SU-DHL-6 (cell line): ENCODE results near the gene RGS16.

Experiments used
- H2AFZ ChIP-seq: fragments of 200-600 bp; sonication (generic); 2 replicates; pipeline ENCODE4 v1.6.1; 2014; ENCODE audit warnings: low read depth, mild to moderate bottlenecking, moderate library complexity, mixed read lengths, antibody characterized with exemption, low read length; ENCODE audit not compliant: severe bottlenecking
- H3F3A ChIP-seq: fragments of 200-600 bp; shearing (Covaris generic); 2 replicates; pipeline ENCODE4 v1.6.0; 2016; ENCODE audit warnings: antibody characterized with exemption, mild to moderate bottlenecking; ENCODE audit not compliant: insufficient read depth
- H3K27ac ChIP-seq: fragments of 200-600 bp; sonication (generic); 2 replicates; pipeline ENCODE4 v1.5.1; 2016; ENCODE audit warnings: low read depth, mild to moderate bottlenecking, low read length, moderate library complexity, mixed read lengths
- H3K27me3 ChIP-seq: fragments of 200-600 bp; sonication (generic), shearing (Covaris generic); 2 replicates; pipeline ENCODE4 v1.6.0; 2014; ENCODE audit warnings: mild to moderate bottlenecking, low read length
- H3K36me3 ChIP-seq: fragments of 200-600 bp; sonication (generic); 2 replicates; pipeline ENCODE4 v1.6.1; 2014; ENCODE audit warnings: mild to moderate bottlenecking, low read length, mixed read lengths
- H3K4me2 ChIP-seq: fragments of 300-600, 200-600 bp; shearing (Covaris generic), sonication (generic); 2 replicates; pipeline ENCODE4 v1.6.0; 2014; ENCODE audit warnings: low read length, low read depth, mild to moderate bottlenecking; ENCODE audit not compliant: poor library complexity, severe bottlenecking
- H3K4me3 ChIP-seq: fragments of 200-600 bp; sonication (generic); 2 replicates; pipeline ENCODE4 v1.5.1; 2014; ENCODE audit warnings: antibody characterized with exemption, low read length, mild to moderate bottlenecking, mixed read lengths; ENCODE audit not compliant: insufficient read depth, poor library complexity, severe bottlenecking
- H3K79me2 ChIP-seq: fragments of 200-600 bp; sonication (generic); 2 replicates; pipeline ENCODE4 v1.6.1; 2014; ENCODE audit warnings: mild to moderate bottlenecking, low read length, moderate library complexity; ENCODE audit not compliant: insufficient read depth
- H3K9ac ChIP-seq: fragments of 200-600 bp; sonication (generic); 2 replicates; pipeline ENCODE4 v1.7.0; 2014; ENCODE audit warnings: mild to moderate bottlenecking, low read length
- H3K9me2 ChIP-seq: fragments of 200-600 bp; sonication (generic); replicated peaks from 2 replicates; pipeline ENCODE4 v1.6.1; 2014; ENCODE audit warnings: low read length; ENCODE audit not compliant: insufficient read depth
- H3K9me3 ChIP-seq: fragments of 200-600 bp; sonication (generic); 2 replicates; pipeline ENCODE4 v1.6.1; 2014; ENCODE audit warnings: low read length, mixed read lengths; ENCODE audit not compliant: insufficient read depth
- H4K20me1 ChIP-seq: fragments of 200-600 bp; sonication (generic); 2 replicates; pipeline ENCODE4 v1.6.1; 2014; ENCODE audit warnings: low read depth, mild to moderate bottlenecking, antibody characterized with exemption, low read length, moderate library complexity, mixed read lengths
- EZH2phosphoT487 ChIP-seq: fragments of 200-600 bp; sonication (generic), shearing (Covaris generic); conservative IDR thresholded peaks from 2 replicates; pipeline ENCODE4 v1.6.1; 2018; ENCODE audit warnings: mild to moderate bottlenecking, antibody characterized with exemption, low read length, moderate library complexity, mixed read lengths
- TF ChIP-seq, protein P1 (sequence below): fragments of 200-600 bp; sonication (generic); IDR thresholded peaks from one replicate; pipeline ENCODE4 v1.5.1; 2017; ENCODE audit warnings: antibody characterized with exemption, mild to moderate bottlenecking, low read length, moderate library complexity; ENCODE audit not compliant: insufficient read depth, poor library complexity, severe bottlenecking

Gene RGS16

GRCh38 chr1:182622901-182623528 is 18.8 kb upstream of the RGS16 start:
- H4K20me1 ChIP-seq: no peaks in the 10 kb centered on the region
- no peaks in the 10 kb centered on the region for H3K9me3 ChIP-seq
- H3F3A ChIP-seq: no peaks in the 10 kb centered on the region; the same call in 1 of the 2 replicates
- no peaks in the 10 kb centered on the region for H3K79me2 ChIP-seq
- H3K36me3 ChIP-seq: no peaks in the 10 kb centered on the region
- H3K9me2 ChIP-seq: no peaks in the 10 kb centered on the region
- H3K9ac ChIP-seq: no peak overlapping the region
- H3K4me2 ChIP-seq: peak overlapping the region; percentile 46
- TF ChIP-seq, protein P1, sequence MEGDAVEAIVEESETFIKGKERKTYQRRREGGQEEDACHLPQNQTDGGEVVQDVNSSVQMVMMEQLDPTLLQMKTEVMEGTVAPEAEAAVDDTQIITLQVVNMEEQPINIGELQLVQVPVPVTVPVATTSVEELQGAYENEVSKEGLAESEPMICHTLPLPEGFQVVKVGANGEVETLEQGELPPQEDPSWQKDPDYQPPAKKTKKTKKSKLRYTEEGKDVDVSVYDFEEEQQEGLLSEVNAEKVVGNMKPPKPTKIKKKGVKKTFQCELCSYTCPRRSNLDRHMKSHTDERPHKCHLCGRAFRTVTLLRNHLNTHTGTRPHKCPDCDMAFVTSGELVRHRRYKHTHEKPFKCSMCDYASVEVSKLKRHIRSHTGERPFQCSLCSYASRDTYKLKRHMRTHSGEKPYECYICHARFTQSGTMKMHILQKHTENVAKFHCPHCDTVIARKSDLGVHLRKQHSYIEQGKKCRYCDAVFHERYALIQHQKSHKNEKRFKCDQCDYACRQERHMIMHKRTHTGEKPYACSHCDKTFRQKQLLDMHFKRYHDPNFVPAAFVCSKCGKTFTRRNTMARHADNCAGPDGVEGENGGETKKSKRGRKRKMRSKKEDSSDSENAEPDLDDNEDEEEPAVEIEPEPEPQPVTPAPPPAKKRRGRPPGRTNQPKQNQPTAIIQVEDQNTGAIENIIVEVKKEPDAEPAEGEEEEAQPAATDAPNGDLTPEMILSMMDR: no peak
- no peak for TF ChIP-seq EZH2phosphoT487
- peak overlapping the region; percentile 23 for H3K4me3 ChIP-seq
- H3K27ac ChIP-seq: no peak overlapping the region
- no peaks in the 10 kb centered on the region for H3K27me3 ChIP-seq
- no peak overlapping the region for H2AFZ ChIP-seq

- no peaks in the 10 kb centered on the region for H4K20me1 ChIP-seq
- no peak overlapping the region for H2AFZ ChIP-seq
- H3K9ac ChIP-seq: no peak overlapping the region
- no peaks in the 10 kb centered on the region for H3K9me2 ChIP-seq
- peaks cover 10% of the 10 kb centered on the region; the same call in 1 of the 2 replicates for H3F3A ChIP-seq
- no peaks in the 10 kb centered on the region for H3K79me2 ChIP-seq
- no peak overlapping the region for H3K4me2 ChIP-seq
- no peak overlapping the region for H3K27ac ChIP-seq
- no peaks in the 10 kb centered on the region for H3K36me3 ChIP-seq
- no peaks in the 10 kb centered on the region for H3K27me3 ChIP-seq
- H3K4me3 ChIP-seq: no peak overlapping the region
- no peaks in the 10 kb centered on the region for H3K9me3 ChIP-seq
- TF ChIP-seq EZH2phosphoT487: no peak
- TF ChIP-seq, protein P1: no peak
These were observed 17.7 kb upstream of the RGS16 start for GRCh38 chr1:182621906-182622305.

GRCh38 chr1:182620924-182621585 is 16.9 kb upstream of the RGS16 start:
- Histone ChIP-seq H3K4me2 (no peak overlapping the region), H3K79me2 (no peaks in the 10 kb centered on the region), H3K9me3 (no peaks in the 10 kb centered on the region), H3K9me2 (no peaks in the 10 kb centered on the region), H3K9ac (no peak overlapping the region), H3K27ac (no peak overlapping the region), H3K27me3 (no peaks in the 10 kb centered on the region), H3K4me3 (no peak overlapping the region), H2AFZ (no peak overlapping the region), H3F3A (peaks cover 13% of the 10 kb centered on the region; the same call in 1 of the 2 replicates), H3K36me3 (no peaks in the 10 kb centered on the region), H4K20me1 (no peaks in the 10 kb centered on the region)
- TF ChIP-seq EZH2phosphoT487: no peak
- TF ChIP-seq, protein P1: no peak
